GM19099 (cell line): ENCODE data around the gene PXK.

Experiments
- POLR2A ChIP-seq: IDR thresholded peaks from 3 replicates; pipeline ENCODE4 v1.6.1; 2011; ENCODE audit warnings: low read depth; ENCODE audit not compliant: insufficient read length; ENCODE audit errors: extremely low read depth

PXK gene

DNA sequence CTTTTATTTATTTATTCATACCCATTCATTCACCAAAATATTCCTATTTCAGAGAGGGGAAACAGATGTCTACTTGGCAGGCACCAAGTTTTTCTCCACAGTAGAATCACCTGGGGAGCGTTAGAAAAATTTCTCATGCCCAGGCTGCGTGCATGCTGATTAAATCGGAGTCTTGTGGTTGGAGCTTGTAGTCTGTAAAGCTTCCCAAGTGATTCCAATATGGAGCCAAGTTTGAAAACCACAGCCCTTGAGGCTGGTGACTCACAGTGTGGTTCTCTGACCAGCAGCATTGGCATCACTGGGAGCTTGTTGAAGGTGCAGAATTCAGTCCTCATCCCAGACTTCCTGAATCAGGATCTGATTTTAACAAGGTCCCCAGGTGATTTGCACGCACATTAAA, 51.2 kb downstream of the PXK start:
- no peak for TF ChIP-seq POLR2A

DNA sequence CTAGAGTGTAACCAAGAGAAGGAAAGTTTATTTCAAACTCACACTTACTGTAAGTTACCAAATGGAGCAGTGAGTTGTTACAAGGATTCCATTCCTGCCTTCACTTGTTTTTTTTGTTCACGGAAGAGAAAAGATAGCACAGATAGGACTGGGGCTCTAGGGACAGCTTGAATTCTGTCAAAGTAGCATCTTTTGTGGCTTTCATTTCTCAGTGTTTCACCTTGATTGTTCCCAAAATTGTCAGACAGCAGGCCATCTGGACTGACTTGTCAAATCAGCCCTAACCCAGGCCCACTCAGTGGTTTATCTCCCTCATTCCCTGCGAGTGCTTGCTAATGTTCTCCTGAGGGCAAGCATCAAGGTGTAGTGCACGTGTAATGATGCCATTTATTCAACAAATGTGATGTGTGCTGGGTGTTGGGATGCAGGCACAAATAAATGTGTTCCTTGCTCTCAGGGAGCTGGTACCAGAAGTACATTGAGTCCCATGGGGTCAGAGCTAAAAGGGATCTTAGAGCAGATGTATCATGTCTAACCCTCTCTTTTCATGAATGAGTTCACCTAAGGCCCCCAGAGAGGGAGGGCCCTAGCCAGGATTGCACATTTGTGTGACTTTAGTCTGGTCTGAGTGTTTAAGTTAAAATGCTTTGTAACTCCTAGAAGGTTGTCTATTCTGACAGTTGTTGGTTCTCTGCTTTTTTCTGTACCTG, 51.8 kb downstream of the PXK start:
- TF ChIP-seq POLR2A: no peak

DNA sequence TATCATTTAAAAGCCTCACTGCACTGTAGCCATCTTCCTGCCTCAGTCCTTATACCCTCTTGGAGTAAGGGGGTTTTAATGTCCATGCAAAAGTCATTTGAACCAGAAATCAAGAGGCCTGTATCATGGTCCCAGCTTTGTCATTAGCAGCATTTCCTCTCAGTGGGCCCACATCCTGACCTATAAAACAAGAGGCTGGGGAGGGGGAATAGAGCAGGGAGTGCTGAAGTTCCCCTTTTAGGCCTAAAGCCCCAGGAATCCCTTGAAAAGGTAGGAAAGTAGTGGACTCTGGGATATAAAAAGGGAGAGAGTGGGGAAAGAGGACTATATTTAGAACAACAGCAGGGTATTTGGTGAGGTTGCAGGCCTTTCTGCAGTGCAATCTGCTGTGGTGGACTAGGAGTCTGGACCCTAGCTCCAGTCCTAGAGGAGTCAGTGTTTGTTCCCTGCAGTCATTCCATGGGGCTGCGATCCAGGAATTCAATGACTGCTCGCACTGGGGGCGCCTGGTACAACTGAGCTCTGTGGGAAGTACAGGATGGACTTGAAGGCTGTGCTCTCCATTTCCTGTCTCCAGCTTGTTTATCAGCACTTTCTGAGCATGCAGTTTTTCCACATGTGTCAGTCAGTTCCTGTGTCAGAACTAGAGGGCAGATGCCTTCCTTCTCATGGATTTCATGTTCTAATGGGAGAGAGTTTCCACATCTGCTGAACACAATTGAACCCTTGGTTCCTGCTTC, 54.1 kb downstream of the PXK start:
- TF ChIP-seq POLR2A: no peak

DNA sequence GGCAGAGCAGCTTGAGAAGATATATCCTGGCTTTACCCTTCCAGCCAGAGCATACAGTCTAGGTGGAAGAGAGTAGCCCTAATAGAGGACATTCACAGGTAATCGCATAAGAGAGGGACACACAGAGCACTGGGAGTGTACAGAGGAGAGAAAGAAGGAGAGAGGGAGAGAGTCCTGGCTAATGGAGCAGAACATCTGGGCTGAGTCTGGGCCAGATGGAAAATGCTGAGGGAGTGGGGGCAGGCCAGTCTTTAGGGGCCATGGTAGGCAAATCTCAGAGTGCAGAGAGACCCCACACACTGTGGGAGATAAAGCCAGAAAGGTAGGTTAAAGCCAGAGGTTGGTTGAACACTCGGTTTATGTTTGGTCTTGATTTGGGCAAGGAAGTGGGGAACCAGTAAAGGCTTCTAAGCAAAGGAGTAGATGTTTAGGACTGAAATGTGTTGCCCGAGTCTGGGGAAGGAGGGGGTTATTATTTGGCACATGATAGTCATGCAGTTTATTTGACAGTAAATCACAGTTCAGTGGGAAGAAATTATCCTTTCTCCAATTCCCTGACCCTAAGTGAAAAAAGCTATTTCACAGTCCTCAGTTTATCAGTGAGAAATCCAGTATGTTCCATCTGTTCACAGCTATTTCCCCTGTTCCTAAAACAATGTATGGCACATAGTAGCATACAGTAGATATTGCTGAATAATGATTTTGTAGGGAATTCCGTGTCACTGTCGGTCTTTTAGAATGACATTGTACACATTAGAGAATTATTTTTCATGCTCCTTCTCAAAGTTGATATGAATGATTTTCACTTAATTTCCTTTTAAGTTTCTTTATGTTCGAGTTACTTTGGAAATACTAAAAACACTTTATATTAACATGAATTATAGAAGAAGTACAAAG, 55.2 kb downstream of the PXK start:
- no peak for TF ChIP-seq POLR2A

DNA sequence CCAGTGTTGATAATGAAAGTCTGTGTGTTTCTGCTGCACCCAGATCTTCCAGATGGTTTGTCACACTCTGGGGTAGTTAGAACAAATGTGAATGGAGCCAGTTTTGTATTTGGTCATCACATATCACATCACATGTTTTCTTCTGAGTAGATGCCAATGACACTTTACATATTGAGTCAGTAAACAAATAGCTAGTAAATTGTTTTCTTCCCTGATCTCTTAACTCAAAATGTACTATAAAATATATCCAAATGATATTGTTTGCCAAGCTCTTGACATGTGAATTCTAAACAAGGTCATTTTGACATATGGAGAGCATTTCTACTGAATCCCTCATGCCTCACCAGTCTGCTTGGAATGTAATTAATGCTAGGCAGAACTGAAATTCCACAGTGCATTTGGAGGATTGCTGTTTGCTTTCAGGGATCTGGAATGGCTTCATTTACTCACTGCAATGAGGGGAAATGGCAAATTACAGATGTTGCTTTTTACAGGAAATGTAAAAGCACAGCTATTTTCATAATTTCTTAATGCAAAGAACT, 55.9 kb downstream of the PXK start:
- no peak for TF ChIP-seq POLR2A

DNA sequence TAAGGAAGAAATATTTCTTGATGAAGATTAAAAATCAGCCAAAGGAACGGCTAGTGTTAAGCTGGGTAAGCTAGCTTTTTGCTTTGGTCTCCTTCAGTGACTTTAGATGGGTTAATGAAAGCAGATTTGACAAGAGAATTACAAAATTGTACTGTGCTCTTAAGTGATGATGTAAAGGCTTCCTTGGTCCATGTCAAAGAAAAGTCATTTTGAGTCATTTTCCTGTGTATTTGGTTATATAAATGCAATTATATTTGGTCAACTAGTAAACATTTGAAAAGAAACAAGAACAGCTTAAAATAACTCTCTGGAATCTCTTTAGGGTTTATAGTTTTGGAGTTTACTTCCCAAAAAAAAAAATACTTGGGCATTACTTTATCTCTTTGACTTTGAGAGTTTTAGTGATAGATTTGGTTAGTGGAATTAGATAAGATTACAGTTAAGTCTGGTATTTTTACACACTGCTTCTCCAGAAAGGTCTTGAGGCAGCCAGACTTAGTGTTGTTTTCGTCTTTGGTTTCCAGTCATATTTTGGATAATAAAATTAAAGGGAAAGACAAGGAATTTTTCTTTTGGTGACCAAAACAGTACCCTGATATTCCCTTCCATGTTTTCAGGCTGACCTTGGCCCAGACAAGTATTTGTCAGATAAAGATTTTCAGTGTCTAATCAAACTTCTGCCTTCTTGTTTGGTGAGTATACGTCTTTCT, 58.6 kb downstream of the PXK start:
- no peak for TF ChIP-seq POLR2A

DNA sequence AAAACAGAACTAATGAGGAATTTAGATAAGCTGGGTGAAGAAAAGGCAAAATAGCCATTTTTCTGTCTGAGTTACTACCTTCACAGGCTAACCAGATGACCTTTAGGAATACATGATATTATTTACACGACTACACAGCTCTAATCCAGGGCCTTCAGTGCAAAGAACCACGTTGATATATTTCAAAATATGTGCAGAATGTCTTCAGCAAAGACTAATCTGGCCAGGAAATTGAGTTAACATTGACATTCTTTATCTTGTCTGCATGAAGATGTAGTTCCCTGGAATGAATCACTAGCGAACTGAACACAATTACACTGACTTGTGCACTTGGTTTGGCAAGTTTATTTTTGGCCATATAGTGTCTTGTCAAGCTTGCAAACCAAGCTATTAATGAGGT, 59.5 kb downstream of the PXK start:
- no peak for TF ChIP-seq POLR2A

DNA sequence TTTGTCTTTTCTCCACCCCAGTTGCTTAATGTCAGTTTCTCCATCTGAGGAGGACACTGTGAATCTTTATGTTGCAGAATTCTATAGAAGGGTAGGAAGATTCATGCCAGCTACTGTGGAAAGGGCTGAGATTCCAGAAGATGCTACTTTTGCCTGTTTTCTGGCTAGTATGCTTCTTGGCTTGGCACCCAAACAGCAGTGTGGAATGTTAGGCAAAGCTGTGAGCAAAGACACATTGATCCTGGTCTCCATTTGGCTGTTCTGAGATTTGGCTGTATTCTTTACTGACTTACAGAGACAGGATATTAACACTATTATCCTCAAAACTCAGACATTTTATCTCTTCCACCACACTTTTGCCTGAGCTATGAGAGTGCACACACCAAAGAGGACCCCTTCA, 61.6 kb downstream of the PXK start:
- no peak for TF ChIP-seq POLR2A

DNA sequence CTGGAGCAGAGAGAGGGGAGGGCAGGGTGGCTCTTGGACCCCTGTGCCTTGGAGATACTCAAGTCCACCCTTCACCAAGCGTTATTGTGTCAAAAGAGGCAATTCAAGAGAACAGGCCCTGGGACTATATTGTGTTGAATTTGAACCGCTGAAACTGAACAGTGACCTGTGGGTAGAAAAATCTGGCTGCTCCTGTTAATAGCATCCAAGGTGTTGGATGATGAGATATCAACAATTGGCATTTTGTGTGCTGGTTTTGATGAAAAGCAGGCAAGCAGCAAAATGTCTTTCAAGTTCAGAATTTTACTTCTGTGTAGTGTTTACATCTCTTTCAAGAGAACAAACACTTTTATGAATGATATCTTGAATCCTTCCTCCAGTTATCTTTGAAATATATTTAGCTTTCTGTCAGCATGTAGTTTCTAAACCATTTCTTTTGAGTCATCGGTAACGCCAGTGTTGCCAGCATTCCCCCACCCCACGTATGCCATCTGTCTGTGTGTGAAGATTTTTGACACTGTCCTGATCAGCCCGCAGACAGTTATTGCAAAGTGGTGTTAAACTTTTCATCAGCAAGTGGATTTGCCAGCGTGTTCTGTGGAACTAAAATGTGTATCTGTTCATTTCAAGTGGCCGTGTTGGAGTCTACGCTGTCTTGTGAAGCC, 66.1 kb downstream of the PXK start:
- TF ChIP-seq POLR2A: no peak

DNA sequence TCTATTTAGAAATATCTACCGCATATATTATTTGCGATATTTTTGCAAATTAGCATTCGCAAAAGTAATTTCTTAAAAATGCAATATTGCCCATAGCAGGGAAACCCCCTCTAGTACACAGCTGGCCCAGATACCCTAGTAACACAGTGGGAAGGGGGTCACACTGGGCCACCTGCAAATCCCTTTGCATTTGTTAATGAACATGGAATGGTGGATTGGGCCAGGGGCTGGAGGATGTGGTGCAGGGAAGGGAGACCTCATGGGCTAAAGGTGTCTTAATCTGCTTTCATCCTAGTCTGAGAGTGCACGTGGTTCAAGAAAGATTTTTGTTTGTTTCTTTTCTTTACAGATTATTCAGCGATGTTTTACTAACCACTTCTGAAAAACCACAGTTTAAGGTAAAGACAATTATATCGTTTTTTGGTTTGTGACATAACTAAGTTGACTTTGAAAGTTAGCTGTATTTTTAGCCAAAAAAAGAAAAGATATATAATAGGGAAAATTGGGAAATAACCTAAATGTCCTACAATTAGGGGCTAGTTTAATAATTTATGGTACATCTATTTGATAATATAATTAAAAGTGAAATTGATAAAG, 70.9 kb downstream of the PXK start:
- TF ChIP-seq POLR2A: no peak

DNA sequence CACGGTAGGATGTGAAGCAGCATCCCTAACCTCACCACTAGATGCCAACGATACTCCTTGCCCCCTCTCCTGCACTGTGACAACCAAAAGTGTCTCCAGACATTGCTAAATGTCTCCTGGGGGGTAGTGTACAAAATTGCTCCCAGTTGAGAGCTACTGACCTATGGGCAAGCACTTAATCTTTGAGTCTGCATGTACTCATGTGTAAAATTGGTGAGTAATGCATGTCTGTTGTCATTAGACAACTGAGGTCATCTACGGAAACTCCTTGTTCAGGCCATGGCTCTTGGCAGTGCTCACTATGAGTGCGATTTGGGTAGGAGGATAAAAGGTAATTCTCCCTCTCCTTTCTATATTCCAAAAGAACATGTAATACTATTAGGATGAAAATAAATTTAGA, 71.7 kb downstream of the PXK start:
- no peak for TF ChIP-seq POLR2A

DNA sequence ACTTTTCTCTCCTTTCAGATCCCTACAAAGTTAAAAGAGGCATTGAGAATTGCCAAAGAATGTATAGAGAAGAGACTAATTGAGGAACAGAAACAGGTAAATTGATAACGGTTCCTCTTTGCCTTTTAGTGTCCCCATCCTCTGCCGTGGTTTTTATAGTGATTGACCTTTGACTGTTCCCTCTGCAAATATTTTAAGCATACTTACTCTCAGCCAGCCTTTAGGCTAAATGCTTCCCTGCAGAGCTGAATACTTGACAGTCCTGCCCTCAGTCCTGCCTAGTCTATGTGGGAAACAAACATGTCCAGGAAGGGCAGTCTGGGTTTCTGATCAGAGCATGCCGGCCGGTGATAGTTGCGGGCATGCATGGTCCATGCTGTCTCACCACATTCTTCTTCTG, 76.2 kb downstream of the PXK start:
- TF ChIP-seq POLR2A: no peak

DNA sequence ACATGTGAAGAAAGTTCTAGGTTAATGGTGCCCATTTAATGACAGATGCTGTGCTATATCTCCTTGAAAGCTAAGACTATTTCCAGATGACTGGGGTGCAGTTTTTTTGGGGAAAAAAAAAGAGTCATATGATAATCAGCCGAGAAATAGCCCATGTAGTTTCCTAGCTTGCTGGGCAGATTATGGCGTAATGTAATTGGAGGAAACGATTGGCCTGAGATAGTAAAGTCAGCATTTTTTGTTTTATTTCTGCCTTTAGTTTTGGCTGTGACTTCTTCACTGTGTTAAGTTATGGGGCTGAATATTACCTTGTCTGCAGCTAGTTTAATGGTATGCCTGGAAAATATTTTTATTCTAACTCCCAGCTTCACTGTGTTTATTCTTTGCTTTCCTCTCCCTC, 77.0 kb downstream of the PXK start:
- TF ChIP-seq POLR2A: no peak

DNA sequence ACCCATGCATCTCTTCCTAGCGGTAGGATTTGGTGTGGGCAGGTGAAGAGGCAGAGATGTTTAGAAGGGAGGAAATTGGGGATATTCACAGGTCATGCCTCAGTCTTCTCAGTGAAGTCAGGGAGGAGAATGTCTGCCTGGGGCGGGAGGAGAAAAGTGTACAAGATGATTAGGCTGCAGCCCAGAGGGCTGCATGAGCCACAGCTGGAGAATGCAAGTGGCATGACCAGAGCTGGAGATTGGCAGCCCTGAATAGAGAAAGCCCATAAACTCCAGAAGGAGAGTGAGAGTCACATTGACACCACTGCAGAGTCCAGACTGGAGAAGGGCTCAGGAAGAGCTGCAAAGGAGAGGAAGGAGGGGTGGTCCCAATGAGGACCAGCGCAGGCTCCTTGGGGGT, 78.3 kb downstream of the PXK start:
- no peak for TF ChIP-seq POLR2A
